Glomerular endothelial cell (primary cell): ENCODE measurements around the gene FAM237A. TPM values are rescaled to one million over a fixed set of nuclear protein-coding genes. Genes with fewer than 3 reads are reported as not detected.
A peak's percentile ranks its signal among the peaks of the same experiment; 100 is the strongest.

ENCODE experiments used
- DNase-seq: peaks from one replicate; pipeline ENCODE4 v3.0.0-alpha.2; 2011; ENCODE audit warnings: low read depth, low spot score; ENCODE audit errors: extremely low read depth
- total RNA-seq: library from RNA; depleted of rRNA; stranded (reverse); fragments of >200 nt; gene quantifications from 2 replicates; pipeline ENCODE4 v1.2.3, GENCODE V29; 2015

FAM237A gene
- total RNA-seq: not detected in 2 replicates

- DNase-seq: peak; percentile 25
Observed at GRCh38 chr2:206642075-206643025, at the start of gene FAM237A. Gene FAM237A, plus strand, starts transcription at chr2:206642487. Its CDS starts 1,750 bp downstream, at chr2:206644237.

GRCh38 chr2:206597717-206598218 is 44.5 kb upstream of the FAM237A start:
- no peak for DNase-seq

- no peak for DNase-seq
Observed at GRCh38 chr2:206603243-206603642, 39.0 kb upstream of the FAM237A start.

- DNase-seq: no peak
Observed at GRCh38 chr2:206610451-206610850, 31.8 kb upstream of the FAM237A start.

- no peak for DNase-seq
Observed at GRCh38 chr2:206611191-206611590, 31.1 kb upstream of the FAM237A start.

- DNase-seq: no peak
Observed at GRCh38 chr2:206611736-206612135, 30.6 kb upstream of the FAM237A start.

GRCh38 chr2:206614811-206615210 is 27.5 kb upstream of the FAM237A start:
- DNase-seq: no peak

GRCh38 chr2:206615417-206616089 is 26.7 kb upstream of the FAM237A start:
- DNase-seq: no peak

GRCh38 chr2:206616151-206616550 is 26.1 kb upstream of the FAM237A start:
- DNase-seq: no peak

- no peak for DNase-seq
Observed at GRCh38 chr2:206619011-206619410, 23.3 kb upstream of the FAM237A start.

GRCh38 chr2:206626108-206626507 is 16.2 kb upstream of the FAM237A start:
- no peak for DNase-seq

GRCh38 chr2:206627632-206628031 is 14.7 kb upstream of the FAM237A start:
- no peak for DNase-seq

GRCh38 chr2:206631340-206631739 is 10.9 kb upstream of the FAM237A start:
- DNase-seq: no peak

GRCh38 chr2:206635015-206635414 is 7.3 kb upstream of the FAM237A start:
- DNase-seq: no peak

- DNase-seq: no peak
Observed at GRCh38 chr2:206639636-206640035, 2.7 kb upstream of the FAM237A start.

- DNase-seq: no peak
Observed at GRCh38 chr2:206641226-206641625, 1.1 kb upstream of the FAM237A start.

GRCh38 chr2:206647985-206648384 is 5.7 kb downstream of the FAM237A start:
- no peak for DNase-seq

- no peak for DNase-seq
Observed at GRCh38 chr2:206657087-206657486, 14.8 kb downstream of the FAM237A start.

- no peak for DNase-seq
Observed at GRCh38 chr2:206665251-206665650, 23.0 kb downstream of the FAM237A start.

- DNase-seq: no peak
Observed at GRCh38 chr2:206670531-206671319, 28.4 kb downstream of the FAM237A start.

- DNase-seq: no peak
Observed at GRCh38 chr2:206683546-206683945, 41.3 kb downstream of the FAM237A start.
